HEK293 (cell line): Measurements from ENCODE around the gene VPS36.

ENCODE experiments used
- BCL11A ChIP-seq: fragments of 450-650 bp; formaldehyde crosslinking; IDR thresholded peaks from 2 replicates; pipeline ENCODE4 v1.5.1; 2016; ENCODE audit warnings: low read depth, missing biosample characterization, missing genetic modification characterization
- CTCF ChIP-seq: fragments of 450-650 bp; formaldehyde crosslinking; IDR thresholded peaks from 2 replicates; pipeline ENCODE4 v1.5.1; 2016; ENCODE audit warnings: missing biosample characterization, missing genetic modification characterization
- ELK4 ChIP-seq: IDR thresholded peaks from 2 replicates; pipeline ENCODE4 v1.6.1; 2011; ENCODE audit warnings: mild to moderate bottlenecking, low read depth, low read length, borderline replicate concordance
- KLF9 ChIP-seq: fragments of 450-650 bp; formaldehyde crosslinking; IDR thresholded peaks from 2 replicates; pipeline ENCODE4 v1.5.1; 2016; ENCODE audit warnings: missing biosample characterization, missing genetic modification characterization, low read depth
- REST ChIP-seq: fragments of 450-650 bp; formaldehyde crosslinking; IDR thresholded peaks from 2 replicates; pipeline ENCODE4 v1.5.1; 2016; ENCODE audit warnings: missing biosample characterization, missing genetic modification characterization
- ZBTB7A ChIP-seq: fragments of 450-650 bp; formaldehyde crosslinking; IDR thresholded peaks from 2 replicates; pipeline ENCODE4 v1.5.1; 2016; ENCODE audit warnings: low read depth, missing biosample characterization, missing genetic modification characterization
- ZNF121 ChIP-seq: fragments of 450-650 bp; formaldehyde crosslinking; IDR thresholded peaks from 2 replicates; pipeline ENCODE4 v1.5.1; 2016; ENCODE audit warnings: missing biosample characterization, missing genetic modification characterization
- ZNF202 ChIP-seq: fragments of 450-650 bp; formaldehyde crosslinking; IDR thresholded peaks from 2 replicates; pipeline ENCODE4 v1.5.1; 2016; ENCODE audit warnings: missing biosample characterization, missing genetic modification characterization, borderline replicate concordance
- ZNF221 ChIP-seq: fragments of 450-650 bp; formaldehyde crosslinking; IDR thresholded peaks from 2 replicates; pipeline ENCODE4 v1.5.1; 2017; ENCODE audit warnings: missing biosample characterization, missing genetic modification characterization, borderline replicate concordance
- ZNF350 ChIP-seq: fragments of 450-650 bp; formaldehyde crosslinking; IDR thresholded peaks from 2 replicates; pipeline ENCODE4 v1.5.0; 2017; ENCODE audit warnings: missing biosample characterization, mild to moderate bottlenecking, missing genetic modification characterization
- ZNF416 ChIP-seq: fragments of 450-650 bp; formaldehyde crosslinking; IDR thresholded peaks from 2 replicates; pipeline ENCODE4 v1.5.1; 2016; ENCODE audit warnings: missing biosample characterization, missing genetic modification characterization
- ZNF501 ChIP-seq: fragments of 450-650 bp; formaldehyde crosslinking; IDR thresholded peaks from 2 replicates; pipeline ENCODE4 v1.5.1; 2016; ENCODE audit warnings: missing biosample characterization, missing genetic modification characterization
- ZNF561 ChIP-seq: fragments of 450-650 bp; IDR thresholded peaks from 2 replicates; pipeline ENCODE4 v1.5.1; 2018; ENCODE audit warnings: missing biosample characterization, missing genetic modification characterization, borderline replicate concordance
- ZSCAN23 ChIP-seq: fragments of 450-650 bp; formaldehyde crosslinking; IDR thresholded peaks from 2 replicates; pipeline ENCODE4 v1.5.1; 2016; ENCODE audit warnings: missing biosample characterization, missing genetic modification characterization

GRCh38 chr13:52414963-52415362 lies 35.5 kb downstream of the VPS36 start:
- TF ChIP-seq ZSCAN23 (tag by site-specific recombination) (no peak), REST (no peak), CTCF (no peak), ZNF221 (tag by site-specific recombination) (no peak), ZNF121 (tag by site-specific recombination) (no peak), ZBTB7A (tag by site-specific recombination) (no peak), ZNF350 (no peak), BCL11A (no peak), KLF9 (tag by site-specific recombination) (no peak), ZNF501 (tag by site-specific recombination) (no peak), ZNF416 (tag by site-specific recombination) (no peak), ELK4 (no peak), ZNF561 (tag by site-specific recombination) (no peak), ZNF202 (tag by site-specific recombination) (no peak)
